K562 (cell line): ENCODE results near the gene WWP2. TPM values are rescaled to one million over a fixed set of nuclear protein-coding genes. Genes with fewer than 3 reads are reported as not detected.

ENCODE experiments used
- E2F3 ChIP-seq: fragments of 250-450 bp; sonication (Bioruptor Pico); IDR thresholded peaks from 2 replicates; pipeline ENCODE4 v1.4.0; 2020; ENCODE audit warnings: mild to moderate bottlenecking
- EP300 ChIP-seq: IDR thresholded peaks from 2 replicates; pipeline ENCODE4 v1.6.1; 2012; ENCODE audit warnings: low read length, improper control_type of control experiment
- ESRRA ChIP-seq: fragments of 450-650 bp; IDR thresholded peaks from 2 replicates; pipeline ENCODE4 v1.6.1; 2014; ENCODE audit warnings: low read depth, mild to moderate bottlenecking, moderate library complexity, borderline replicate concordance
- GTF2F1 ChIP-seq: IDR thresholded peaks from 2 replicates; pipeline ENCODE4 v1.6.1; 2011; ENCODE audit warnings: low read depth, low read length, improper control_type of control experiment
- HNRNPK ChIP-seq: fragments of 200-400 bp; formaldehyde crosslinking; IDR thresholded peaks from one replicate; pipeline ENCODE4 v1.6.1; 2018; ENCODE audit warnings: mild to moderate bottlenecking, low read depth, low read length; ENCODE audit not compliant: poor library complexity, severe bottlenecking
- NR2C2 ChIP-seq, 2 experiments: fragments of 200-800 bp in 1 of 2; sonication (Bioruptor generic) in 1 of 2; sonication (generic) in 1 of 2; formaldehyde crosslinking in 1 of 2; IDR thresholded peaks; 2 replicates each; pipeline versions ENCODE4 v1.6.1 to v1.8.0; 2016 to 2022; ENCODE audit warnings: mild to moderate bottlenecking in 1 of 2, missing compliant biosample characterization in 1 of 2, missing genetic modification characterization in 1 of 2, missing genetic modification reagents in 1 of 2
- NUFIP1 ChIP-seq: fragments of 450-650 bp; IDR thresholded peaks from 2 replicates; pipeline ENCODE4 v1.6.1; 2018; ENCODE audit not compliant: partially characterized antibody
- SIX5 ChIP-seq, 2 experiments: IDR thresholded peaks; 2 replicates each; pipeline ENCODE4 v1.6.1; 2011; ENCODE audit warnings: low read length in 2 of 2, borderline replicate concordance in 1 of 2, low read depth in 1 of 2, mild to moderate bottlenecking in 1 of 2, moderate library complexity in 1 of 2; ENCODE audit not compliant: insufficient read depth in 1 of 2
- SMC3 ChIP-seq: conservative IDR thresholded peaks from 2 replicates; pipeline ENCODE4 v1.6.1; 2011; ENCODE audit warnings: low read depth, low read length, improper control_type of control experiment; ENCODE audit not compliant: insufficient read depth
- STAT5A ChIP-seq: IDR thresholded peaks from 2 replicates; pipeline ENCODE4 v1.6.1; 2012; ENCODE audit warnings: low read length, inconsistent platforms, borderline replicate concordance
- TEAD1 ChIP-seq, 2 experiments: fragments of 450-650 bp in 1 of 2; sonication (generic) in 1 of 2; formaldehyde crosslinking; IDR thresholded peaks; 2 replicates each; pipeline versions ENCODE4 v1.4.0 to v1.8.0; 2020 to 2022; ENCODE audit warnings: mild to moderate bottlenecking in 2 of 2, missing genetic modification reagents in 1 of 2
- ZNF12 ChIP-seq: sonication (generic); formaldehyde crosslinking; IDR thresholded peaks from 2 replicates; pipeline ENCODE4 v1.4.0; 2020; ENCODE audit warnings: mild to moderate bottlenecking, missing genetic modification reagents
- ZNF274 ChIP-seq: IDR thresholded peaks from 2 replicates; pipeline ENCODE4 v1.6.1; 2011; ENCODE audit warnings: low read depth, mild to moderate bottlenecking, low read length, moderate library complexity, borderline replicate concordance
- polyA plus RNA-seq, 8 experiments: library from polyadenylated mRNA; depleted of rRNA in 4 of 8; stranded (reverse) in 5 of 8; unstranded in 3 of 8; fragments of >200 nt; fragmentation: Nextera tagmentation in 2 of 8; fragmentation: Illumina TruSeq in 1 of 8; extraction: Ambion mirVana in 2 of 8; extraction: Trizol in 1 of 8; gene quantifications; 2 replicates each; pipeline versions ENCODE4 v1.2.1 to v1.2.3, GENCODE V29; 2011 to 2014; ENCODE audit warnings: inconsistent platforms in 1 of 8, missing spikeins in 1 of 8
- total RNA-seq, 7 experiments: library from RNA; depleted of rRNA in 6 of 7; stranded (reverse); fragments of >200 nt in 6 of 7; fragmentation: Illumina TruSeq in 2 of 7; extraction: Trizol in 2 of 7; gene quantifications; 2 replicates each; pipeline versions ENCODE4 v1.2.1 to v1.2.3, GENCODE V29; 2011 to 2021; ENCODE audit warnings: low replicate concordance in 1 of 7
- TF ChIP-seq, protein P1 (sequence below): sonication (generic); formaldehyde crosslinking; IDR thresholded peaks from 2 replicates; pipeline ENCODE4 v1.8.0; 2022; ENCODE audit warnings: mild to moderate bottlenecking, missing genetic modification reagents
- TF ChIP-seq, protein P2 (sequence below): sonication (generic); formaldehyde crosslinking; IDR thresholded peaks from 2 replicates; pipeline ENCODE4 v1.8.1; 2023; ENCODE audit warnings: mild to moderate bottlenecking, missing genetic modification reagents
- TF ChIP-seq, protein P3 (sequence below): fragments of 450-650 bp; formaldehyde crosslinking; IDR thresholded peaks from 2 replicates; pipeline ENCODE4 v1.4.0; 2020; ENCODE audit warnings: mild to moderate bottlenecking, moderate library complexity
- TF ChIP-seq, protein P4 (sequence below): sonication (generic); formaldehyde crosslinking; IDR thresholded peaks from 2 replicates; pipeline ENCODE4 v1.8.0; 2022; ENCODE audit warnings: mild to moderate bottlenecking, missing genetic modification reagents
- TF ChIP-seq, protein P5 (sequence below): fragments of 150-350 bp; conservative IDR thresholded peaks from 2 replicates; pipeline ENCODE4 v1.6.1; 2014; ENCODE audit warnings: low read length

Gene WWP2
- total and polyA plus RNA-seq, 9 of the 15 experiments (the other 6 are each of a cell fraction or from before 2014, with no cell fraction given), result 1.9 to 34.4 (median 14.6) TPM

DNA sequence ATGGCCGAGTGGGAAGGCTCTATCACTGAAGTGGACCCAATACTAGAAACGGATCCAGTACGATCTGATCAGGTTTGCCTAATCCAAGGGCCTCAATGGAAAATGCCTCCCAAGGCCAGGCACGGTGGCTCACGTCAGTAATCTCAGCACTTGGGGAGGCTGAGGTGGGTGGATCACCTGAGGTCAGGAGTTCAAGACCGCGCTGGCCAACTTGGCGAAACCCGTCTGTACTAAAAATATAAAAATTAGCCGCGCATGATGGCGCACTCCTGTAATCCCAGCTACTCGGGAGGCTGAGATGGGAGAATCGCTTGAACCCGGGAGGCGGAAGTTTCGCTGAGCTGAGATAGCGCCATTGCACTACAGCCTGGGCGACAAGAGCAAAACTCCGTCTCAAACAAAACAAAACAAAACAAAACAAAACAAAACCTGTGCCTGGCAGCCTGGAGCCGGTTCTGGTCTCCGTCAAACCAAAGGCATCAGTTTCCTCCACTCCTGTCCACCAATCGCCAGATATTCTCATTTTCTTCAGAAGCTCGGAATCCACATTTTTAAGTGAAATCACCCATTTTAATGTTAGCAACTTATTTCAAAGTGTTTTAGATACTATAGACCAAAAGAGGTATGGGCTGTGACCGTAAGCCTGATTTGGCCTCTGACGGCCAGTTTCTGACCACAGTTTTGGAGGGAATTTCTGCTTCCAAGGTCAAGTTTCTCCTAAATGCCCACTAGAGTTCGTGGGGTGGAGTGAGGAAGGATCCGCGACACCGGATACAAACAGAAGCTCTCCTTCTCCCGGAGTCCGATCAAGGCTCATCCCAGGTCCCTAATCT lies 36.4 kb upstream of the WWP2 start (continued):
- TF ChIP-seq, protein P1, sequence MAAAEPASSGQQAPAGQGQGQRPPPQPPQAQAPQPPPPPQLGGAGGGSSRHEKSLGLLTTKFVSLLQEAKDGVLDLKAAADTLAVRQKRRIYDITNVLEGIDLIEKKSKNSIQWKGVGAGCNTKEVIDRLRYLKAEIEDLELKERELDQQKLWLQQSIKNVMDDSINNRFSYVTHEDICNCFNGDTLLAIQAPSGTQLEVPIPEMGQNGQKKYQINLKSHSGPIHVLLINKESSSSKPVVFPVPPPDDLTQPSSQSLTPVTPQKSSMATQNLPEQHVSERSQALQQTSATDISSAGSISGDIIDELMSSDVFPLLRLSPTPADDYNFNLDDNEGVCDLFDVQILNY (CRISPR knock-in tag), result no peak
- TF ChIP-seq, protein P2, sequence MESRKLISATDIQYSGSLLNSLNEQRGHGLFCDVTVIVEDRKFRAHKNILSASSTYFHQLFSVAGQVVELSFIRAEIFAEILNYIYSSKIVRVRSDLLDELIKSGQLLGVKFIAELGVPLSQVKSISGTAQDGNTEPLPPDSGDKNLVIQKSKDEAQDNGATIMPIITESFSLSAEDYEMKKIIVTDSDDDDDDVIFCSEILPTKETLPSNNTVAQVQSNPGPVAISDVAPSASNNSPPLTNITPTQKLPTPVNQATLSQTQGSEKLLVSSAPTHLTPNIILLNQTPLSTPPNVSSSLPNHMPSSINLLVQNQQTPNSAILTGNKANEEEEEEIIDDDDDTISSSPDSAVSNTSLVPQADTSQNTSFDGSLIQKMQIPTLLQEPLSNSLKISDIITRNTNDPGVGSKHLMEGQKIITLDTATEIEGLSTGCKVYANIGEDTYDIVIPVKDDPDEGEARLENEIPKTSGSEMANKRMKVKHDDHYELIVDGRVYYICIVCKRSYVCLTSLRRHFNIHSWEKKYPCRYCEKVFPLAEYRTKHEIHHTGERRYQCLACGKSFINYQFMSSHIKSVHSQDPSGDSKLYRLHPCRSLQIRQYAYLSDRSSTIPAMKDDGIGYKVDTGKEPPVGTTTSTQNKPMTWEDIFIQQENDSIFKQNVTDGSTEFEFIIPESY (CRISPR knock-in tag), result no peak
- no peak for TF ChIP-seq SIX5 (IDR thresholded peaks at IDR 0.05; ENCODE audit: borderline replicate concordance in 1 of 2, insufficient read depth in 1 of 2, low read depth in 1 of 2, low read length in 2 of 2)
- no peak for TF ChIP-seq TEAD1 (CRISPR knock-in tag; IDR thresholded peaks at IDR 0.05)
- TF ChIP-seq, protein P3, sequence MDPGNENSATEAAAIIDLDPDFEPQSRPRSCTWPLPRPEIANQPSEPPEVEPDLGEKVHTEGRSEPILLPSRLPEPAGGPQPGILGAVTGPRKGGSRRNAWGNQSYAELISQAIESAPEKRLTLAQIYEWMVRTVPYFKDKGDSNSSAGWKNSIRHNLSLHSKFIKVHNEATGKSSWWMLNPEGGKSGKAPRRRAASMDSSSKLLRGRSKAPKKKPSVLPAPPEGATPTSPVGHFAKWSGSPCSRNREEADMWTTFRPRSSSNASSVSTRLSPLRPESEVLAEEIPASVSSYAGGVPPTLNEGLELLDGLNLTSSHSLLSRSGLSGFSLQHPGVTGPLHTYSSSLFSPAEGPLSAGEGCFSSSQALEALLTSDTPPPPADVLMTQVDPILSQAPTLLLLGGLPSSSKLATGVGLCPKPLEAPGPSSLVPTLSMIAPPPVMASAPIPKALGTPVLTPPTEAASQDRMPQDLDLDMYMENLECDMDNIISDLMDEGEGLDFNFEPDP, result no peak
- no peak for TF ChIP-seq EP300
- TF ChIP-seq SMC3, result no peak
- TF ChIP-seq, protein P4, sequence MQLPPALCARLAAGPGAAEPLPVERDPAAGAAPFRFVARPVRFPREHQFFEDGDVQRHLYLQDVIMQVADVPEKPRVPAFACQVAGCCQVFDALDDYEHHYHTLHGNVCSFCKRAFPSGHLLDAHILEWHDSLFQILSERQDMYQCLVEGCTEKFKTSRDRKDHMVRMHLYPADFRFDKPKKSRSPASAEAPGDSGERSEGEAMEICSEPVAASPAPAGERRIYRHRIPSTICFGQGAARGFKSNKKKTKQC (CRISPR knock-in tag), result no peak; the same call in 1 of the 2 replicates
- TF ChIP-seq STAT5A, result no peak
- TF ChIP-seq NR2C2 (CRISPR knock-in tag; IDR thresholded peaks at IDR 0.05), result no peak
- no peak; the same call in 1 of the 2 replicates for TF ChIP-seq NR2C2 (tag; IDR thresholded peaks at IDR 0.05)
- no peak for TF ChIP-seq NUFIP1
- TF ChIP-seq GTF2F1, result no peak
- TF ChIP-seq ZNF12 (CRISPR knock-in tag), result no peak
- no peak for TF ChIP-seq E2F3 (CRISPR knock-in tag)
- no peak; the same call in 1 of the 2 replicates for TF ChIP-seq ESRRA
- TF ChIP-seq, protein P5, sequence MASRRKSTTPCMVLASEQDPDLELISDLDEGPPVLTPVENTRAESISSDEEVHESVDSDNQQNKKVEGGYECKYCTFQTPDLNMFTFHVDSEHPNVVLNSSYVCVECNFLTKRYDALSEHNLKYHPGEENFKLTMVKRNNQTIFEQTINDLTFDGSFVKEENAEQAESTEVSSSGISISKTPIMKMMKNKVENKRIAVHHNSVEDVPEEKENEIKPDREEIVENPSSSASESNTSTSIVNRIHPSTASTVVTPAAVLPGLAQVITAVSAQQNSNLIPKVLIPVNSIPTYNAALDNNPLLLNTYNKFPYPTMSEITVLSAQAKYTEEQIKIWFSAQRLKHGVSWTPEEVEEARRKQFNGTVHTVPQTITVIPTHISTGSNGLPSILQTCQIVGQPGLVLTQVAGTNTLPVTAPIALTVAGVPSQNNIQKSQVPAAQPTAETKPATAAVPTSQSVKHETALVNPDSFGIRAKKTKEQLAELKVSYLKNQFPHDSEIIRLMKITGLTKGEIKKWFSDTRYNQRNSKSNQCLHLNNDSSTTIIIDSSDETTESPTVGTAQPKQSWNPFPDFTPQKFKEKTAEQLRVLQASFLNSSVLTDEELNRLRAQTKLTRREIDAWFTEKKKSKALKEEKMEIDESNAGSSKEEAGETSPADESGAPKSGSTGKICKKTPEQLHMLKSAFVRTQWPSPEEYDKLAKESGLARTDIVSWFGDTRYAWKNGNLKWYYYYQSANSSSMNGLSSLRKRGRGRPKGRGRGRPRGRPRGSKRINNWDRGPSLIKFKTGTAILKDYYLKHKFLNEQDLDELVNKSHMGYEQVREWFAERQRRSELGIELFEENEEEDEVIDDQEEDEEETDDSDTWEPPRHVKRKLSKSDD, result no peak
- TF ChIP-seq ZNF274, result no peak
- no peak for TF ChIP-seq HNRNPK
